ENCODE data around the gene PATJ. TPM values are rescaled to one million over a fixed set of nuclear protein-coding genes. Genes with fewer than 3 reads are reported as not detected.
"Not testable (repeated sequence)": the region's sequence is repeated elsewhere in the genome, so short reads cannot be mapped to it uniquely, and the experiment has no call there.

Gene PATJ, protein sequence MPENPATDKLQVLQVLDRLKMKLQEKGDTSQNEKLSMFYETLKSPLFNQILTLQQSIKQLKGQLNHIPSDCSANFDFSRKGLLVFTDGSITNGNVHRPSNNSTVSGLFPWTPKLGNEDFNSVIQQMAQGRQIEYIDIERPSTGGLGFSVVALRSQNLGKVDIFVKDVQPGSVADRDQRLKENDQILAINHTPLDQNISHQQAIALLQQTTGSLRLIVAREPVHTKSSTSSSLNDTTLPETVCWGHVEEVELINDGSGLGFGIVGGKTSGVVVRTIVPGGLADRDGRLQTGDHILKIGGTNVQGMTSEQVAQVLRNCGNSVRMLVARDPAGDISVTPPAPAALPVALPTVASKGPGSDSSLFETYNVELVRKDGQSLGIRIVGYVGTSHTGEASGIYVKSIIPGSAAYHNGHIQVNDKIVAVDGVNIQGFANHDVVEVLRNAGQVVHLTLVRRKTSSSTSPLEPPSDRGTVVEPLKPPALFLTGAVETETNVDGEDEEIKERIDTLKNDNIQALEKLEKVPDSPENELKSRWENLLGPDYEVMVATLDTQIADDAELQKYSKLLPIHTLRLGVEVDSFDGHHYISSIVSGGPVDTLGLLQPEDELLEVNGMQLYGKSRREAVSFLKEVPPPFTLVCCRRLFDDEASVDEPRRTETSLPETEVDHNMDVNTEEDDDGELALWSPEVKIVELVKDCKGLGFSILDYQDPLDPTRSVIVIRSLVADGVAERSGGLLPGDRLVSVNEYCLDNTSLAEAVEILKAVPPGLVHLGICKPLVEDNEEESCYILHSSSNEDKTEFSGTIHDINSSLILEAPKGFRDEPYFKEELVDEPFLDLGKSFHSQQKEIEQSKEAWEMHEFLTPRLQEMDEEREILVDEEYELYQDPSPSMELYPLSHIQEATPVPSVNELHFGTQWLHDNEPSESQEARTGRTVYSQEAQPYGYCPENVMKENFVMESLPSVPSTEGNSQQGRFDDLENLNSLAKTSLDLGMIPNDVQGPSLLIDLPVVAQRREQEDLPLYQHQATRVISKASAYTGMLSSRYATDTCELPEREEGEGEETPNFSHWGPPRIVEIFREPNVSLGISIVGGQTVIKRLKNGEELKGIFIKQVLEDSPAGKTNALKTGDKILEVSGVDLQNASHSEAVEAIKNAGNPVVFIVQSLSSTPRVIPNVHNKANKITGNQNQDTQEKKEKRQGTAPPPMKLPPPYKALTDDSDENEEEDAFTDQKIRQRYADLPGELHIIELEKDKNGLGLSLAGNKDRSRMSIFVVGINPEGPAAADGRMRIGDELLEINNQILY (N-terminal part only)
- total RNA-seq: 5.0 and 9.8 TPM in 2 replicates

DNA sequence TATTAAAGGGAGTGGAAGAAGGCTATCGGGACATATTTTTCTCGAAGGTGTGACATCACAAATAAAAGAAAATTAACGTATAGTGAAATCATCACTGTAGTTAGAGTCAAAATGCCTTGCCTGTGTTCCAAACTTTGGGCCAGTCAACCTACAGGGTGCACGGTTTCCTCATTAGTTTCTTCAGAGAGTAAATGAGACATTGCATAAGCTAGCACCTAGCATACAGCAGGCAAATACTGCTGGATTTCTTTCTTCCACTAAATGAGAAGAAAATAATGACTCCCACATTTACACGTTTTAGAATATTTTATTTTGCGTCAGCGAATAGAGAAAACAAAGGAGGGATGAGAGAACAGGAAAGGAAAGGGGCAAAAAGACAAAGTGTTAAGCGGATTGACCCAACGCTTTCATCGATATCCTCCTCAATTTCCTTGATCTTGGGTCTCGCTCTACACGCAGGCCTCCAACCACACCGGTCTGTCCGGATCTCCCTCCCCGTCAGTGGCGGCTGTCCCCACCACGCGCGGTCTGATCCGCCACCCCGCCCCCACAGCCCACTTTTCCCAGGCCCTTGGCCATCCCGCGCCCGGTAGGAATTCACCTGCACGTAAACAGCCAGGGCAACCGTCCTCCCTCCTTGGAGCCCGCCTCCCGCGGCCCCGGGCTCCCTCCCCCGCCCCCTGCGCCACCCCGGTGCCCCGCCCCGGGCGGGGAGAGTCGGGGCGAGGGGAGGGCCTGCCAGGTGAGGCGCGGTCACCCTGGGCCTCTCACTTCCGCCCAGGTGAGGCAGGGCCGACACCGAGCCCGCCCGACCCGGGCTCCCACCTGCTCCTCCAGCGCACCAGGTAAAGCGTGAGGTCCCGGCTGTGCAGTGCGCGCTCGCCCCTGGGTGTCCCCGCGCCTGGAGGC lies at the start of gene PATJ:
Gene PATJ, plus strand, starts transcription at position 770 of the 909 bp plus-strand sequence. CDS start 20,413 bp downstream, outside the sequence.
- DNase-seq (ENCODE audit: extremely low read depth, low read depth, low spot score): no peak

DNA sequence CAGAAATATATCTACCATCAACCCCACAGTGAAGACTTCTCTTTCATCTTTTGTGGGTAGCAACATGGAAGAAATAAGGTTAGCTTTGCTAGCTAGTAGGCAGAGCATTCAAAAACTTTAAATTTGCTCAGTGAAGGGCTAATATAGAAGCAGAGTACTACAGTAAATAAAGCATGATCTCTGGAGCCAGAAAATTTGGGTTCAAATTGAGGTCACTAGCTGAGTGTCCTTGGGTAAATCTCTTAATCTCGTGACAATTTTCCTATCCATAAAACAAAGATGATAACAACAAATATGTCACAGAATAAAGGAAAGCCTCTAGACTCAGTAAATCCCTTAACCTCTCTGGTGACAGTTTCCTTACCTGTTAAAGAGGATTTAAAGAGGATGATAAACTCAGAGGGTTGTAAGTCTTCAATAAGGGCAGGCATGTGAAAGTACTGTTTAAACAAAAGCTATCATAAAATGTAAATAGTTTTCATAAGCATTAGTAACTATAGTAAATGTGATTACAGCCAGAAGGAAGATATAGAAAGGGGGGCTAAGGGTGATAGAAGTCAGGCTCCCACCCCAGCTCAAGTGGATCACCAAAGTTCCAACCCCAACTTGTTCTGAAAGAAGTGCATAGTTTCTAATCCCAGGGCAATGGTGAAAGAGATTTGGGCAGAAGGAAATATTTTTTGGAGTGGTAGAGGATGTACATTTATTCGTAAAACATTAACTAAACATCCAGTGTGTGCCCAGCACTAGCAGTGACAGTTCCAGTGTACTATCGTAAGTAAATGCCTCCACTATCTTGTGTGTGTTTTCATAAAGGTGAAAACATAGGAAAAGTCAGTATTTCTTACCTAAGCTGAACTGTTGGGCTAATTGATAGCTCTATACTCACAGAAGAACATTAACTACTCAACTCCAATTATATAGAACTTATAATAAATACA lies 42.1 kb upstream of the PATJ start:
- no peak for DNase-seq (ENCODE audit: extremely low read depth, low read depth, low spot score)

DNA sequence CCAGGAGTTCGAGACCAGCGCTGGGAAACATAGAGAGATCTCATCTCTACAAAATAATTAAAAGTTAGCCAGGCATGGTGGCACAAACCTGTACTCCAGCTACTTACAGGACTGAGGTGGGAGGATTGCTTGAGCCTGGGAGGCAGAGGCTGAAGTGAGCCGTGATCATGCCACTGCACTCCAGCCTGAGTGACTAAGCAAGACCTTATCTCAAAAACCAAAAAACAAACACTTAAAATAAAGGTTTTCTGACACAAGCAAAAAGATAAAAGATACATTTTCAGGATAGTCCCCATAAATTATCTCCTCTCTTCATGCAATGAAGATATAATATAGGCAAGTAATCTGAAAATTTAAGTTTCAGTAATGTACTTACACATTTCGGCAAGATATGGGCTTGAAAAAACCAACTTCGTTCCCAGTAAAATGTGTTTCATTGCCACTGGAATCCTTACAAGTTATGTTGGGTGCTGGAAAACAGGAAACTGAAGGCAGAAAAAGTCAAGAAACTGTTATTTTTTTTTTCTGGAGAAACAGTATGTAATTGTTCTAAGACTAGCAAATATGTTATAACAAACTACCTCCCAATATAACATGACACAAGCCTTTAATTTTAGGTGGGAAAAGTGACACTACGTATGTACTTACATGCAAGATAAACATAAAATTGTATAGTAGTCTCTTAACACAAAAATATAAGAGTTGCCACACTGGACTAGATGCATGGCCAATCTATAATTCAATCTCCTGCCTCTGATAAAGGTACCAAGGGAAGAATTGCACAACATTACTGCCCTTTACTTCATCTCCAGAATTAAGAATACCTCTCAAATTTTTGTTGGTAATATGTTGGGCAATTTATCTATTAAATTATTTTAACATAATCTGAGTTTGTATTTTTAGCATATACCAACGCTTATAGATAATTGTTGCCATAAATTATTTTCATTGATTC lies 33.0 kb upstream of the PATJ start:
- DNase-seq (ENCODE audit: extremely low read depth, low read depth, low spot score): no peak

DNA sequence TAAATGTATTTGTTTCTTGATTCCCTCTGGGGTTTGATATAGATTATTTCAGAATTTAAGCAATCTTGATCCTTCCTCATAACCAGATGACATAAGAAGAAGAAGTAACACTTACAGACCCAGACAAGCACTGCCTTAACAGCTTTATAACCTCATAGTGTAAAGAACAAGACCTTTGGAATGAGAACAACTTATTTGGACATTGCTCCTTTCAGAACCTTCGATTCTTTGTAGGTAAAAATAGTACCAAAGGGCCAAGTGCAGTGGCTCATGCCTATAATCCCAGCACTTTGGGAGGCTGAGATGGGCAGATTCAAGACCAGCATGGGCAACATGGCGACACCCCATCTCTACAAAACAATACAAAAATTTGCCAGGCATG lies 32.4 kb upstream of the PATJ start:
- no peak for DNase-seq (ENCODE audit: extremely low read depth, low read depth, low spot score)

DNA sequence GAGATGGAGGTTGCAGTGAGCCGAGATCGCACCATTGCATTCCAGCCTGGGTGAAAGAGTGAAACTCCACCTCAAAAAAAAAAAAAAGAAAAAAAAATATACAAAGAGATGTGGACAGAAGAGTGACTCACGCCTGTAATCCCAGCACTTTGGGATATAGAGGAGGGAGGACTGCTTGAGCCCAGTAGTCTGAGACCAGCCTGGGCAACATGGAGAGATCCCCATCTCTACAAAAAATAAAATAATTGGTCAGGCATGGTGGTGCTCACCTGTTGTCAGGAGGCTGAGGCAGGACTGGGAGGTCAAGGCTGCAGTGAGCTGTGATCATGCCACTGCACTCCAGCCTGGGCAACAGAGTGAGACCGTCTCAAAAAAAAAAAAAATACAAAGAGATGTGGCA lies 31.0 kb upstream of the PATJ start:
- not testable (repeated sequence) for DNase-seq (ENCODE audit: extremely low read depth, low read depth, low spot score)

DNA sequence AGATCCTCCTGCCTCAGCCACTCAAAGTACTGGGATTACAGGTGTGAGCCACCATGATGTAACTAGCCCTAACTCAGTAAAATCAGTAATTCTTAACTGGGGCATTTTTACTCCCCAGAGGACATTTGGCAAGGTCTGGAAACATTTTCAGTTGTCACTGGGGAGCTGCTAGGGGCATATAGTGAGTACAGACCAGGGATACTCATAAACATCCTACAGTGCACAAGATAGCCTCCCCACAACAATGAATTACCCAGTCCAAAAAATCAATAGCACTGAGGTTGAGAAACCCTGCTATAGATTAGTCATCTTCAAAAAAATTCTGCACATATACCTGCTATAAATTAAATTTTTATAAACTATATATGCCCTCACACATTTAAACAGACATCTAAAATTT lies 30.3 kb upstream of the PATJ start:
- DNase-seq (ENCODE audit: extremely low read depth, low read depth, low spot score): no peak

DNA sequence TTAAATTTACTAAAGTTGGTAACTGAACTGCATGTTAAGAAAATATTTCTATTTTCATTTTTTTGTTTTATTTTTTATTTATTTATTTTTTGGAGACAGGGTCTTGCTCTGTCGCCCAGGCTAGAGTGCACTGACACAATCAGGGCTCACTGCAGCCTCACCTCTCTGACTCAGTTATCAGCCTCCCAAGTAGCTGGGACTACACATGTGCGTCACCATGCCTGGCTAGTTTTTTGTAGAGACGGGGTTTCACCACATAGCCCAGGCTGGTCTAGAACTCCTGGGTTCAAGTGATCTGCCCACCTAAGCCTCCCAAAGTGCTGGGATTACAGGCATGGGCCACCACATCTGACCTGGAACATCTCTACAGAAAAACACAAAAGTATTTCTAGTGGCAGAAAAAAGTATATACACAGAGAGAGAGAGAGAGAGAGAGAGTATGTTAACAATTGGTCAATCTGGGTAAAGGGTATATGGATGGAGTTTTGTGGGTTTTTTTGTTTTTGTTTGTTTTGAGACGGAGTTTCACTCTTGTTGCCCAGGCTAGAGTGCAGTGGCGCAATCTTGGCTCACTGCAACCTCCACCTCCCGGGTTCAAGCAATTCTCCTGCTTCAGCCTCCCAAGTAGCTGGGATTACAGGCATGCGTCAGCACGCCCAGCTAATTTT lies 23.1 kb upstream of the PATJ start:
- DNase-seq (ENCODE audit: extremely low read depth, low read depth, low spot score): not testable (repeated sequence)

DNA sequence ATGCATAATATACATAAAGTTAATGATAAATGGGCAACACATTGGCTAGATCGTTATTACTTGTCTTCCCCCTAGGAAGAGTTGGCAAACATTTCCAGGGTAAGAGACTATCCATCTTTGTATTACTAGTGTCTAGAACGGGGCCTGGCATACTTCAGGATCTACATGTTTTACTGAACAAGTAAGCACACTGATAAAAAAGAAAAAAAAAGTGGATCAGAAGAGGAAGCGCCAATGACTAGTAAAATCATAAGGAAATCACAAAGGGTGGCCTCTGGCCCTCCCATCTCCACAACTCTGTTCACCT lies 17.8 kb upstream of the PATJ start:
- no peak for DNase-seq (ENCODE audit: extremely low read depth, low read depth, low spot score)

DNA sequence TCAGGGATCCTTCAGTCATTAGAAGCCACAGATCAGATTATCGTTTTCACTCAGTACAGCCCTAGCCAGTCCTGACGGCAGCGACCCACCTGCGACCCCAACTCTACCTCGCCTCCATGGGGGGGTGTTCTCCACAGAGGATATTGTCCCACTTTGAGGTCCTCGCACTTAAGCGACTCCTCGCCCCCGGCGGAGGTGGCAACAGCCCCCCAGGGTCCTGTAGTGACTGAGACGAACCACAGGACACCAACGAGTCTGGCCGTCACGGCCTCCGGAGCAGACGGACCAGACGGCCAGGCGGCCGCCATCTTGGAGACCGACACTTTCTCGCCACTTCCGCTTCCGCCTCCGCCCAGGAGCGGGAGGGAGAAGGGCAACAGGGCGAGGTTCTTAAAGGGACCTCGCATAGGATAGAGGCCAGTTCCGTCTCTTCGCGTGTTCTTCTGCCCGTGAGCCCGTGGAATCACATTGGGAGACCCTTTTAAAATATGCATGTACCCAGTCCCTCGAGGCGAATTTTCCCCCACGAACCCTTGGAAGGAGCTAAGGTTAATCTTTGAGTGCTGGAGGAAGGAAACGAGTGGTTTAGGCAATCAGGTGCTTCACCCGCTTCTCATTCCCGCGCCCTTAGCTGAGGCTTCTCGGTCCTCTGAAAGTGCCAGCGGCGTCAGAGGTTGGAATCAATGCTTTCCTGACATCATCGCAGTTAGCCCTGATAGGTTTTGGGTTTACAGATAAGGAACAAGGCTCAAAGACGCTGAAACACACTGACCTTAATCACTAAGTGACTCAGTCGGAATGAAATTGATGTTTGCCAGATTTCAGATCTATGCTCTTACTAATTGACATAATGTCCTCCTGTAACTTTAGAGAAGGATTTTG lies 17.2 kb upstream of the PATJ start, which contains the start of gene TM2D1:
Gene TM2D1, minus strand, starts transcription at position 329 of the 882 bp plus-strand sequence. Its CDS starts 21 bp downstream, at position 308.
- DNase-seq (ENCODE audit: extremely low read depth, low read depth, low spot score): peak; percentile 62

DNA sequence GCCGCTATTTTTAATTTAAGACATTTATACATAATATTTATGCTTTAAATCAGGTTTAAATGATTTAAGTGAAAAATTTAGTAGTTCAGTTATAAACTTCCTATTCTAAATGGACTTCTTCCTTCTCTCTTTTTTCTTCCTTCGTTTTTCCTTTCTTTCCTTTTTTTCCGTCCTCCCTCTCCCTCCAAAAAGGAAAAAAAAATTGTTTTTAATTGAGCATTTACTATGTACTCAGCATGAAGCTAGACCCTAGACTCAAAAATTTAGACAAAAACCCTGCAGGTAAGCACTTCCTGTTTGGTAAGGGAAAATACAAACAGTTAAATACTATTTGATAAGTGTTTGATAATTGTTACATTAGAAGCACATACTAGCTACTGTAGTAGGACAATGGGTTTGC lies 14.7 kb upstream of the PATJ start:
- DNase-seq (ENCODE audit: extremely low read depth, low read depth, low spot score): no peak

DNA sequence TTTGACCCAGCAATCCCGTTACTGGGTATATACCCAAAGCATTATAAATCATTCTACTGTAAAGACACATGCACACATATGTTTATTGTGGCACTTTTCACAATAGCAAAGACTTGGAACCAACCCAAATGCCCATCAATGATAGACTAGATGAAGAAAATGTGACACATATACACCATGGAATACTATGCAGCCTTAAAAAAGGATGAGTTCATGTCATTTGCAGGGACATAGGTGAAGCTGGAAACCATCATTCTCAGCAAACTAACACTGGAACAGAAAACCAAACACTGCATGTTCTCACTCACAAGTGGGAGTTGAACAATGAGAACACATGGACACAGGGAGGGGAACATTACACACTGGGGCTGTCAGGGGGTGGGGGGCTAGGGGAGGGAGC lies 11.6 kb upstream of the PATJ start:
- DNase-seq (ENCODE audit: extremely low read depth, low read depth, low spot score): not testable (repeated sequence)

DNA sequence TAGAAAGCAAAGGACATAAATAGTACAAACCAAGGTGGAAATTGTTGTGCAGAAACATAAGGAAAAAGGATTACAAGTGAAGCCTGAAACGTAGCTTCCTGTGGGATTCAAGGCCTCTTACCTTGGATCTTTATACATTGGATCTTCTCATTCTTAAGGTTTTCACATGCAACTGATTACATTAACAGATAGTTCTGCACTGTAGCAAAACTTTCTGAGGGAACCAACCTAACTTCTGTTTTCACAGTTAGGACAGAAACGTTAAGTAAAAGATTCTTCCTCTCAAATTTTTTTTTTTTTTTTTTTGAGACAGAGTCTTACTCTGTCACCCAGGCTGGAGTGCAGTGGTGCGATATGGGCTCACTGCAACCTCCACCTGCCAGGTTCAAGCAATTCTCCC lies 9.6 kb upstream of the PATJ start:
- no peak for DNase-seq (ENCODE audit: extremely low read depth, low read depth, low spot score)

DNA sequence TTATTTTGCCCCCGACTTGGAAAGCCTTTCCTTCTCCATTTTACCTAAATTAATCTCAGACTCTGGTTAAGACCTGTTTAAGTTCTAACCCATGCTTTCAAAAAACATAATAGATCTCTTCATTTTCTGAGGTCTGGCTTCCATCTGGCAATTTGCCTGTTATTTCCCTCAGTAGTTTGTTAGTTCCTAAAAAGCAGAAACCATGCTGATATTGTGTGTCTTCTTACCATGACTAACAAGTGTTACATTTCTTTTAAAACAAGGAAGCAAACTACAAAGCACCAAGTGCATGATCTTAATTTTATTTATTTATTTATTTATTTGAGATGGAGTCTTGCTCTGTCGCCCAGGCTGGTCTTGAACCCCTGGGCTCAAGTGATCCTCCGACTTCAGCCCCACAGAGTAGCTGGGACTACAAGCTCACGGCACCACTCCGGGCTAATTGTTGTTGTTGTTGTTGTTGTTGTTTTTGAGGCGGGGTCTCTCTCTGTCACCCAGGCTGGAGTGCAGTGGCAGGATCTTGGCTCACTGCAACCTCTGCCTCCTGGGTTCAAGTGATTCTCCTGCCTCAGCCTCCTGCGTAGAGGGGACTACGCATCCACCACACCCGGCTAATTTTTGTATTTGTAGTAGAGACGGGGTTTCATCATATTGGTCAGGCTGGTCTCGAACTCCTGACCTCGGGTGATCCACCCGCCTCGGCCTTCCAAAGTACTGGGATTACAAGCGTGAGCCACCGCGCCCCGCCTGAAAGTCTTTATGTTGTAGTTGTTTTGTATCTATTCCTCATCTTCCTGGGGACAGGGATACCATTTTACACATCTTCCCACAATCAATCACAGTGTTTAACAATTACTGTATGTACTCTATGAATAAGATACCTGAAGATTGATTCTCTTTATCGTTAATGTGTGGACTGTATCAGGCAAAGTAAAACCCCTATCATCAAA lies 1.3 kb upstream of the PATJ start:
- no peak for DNase-seq (ENCODE audit: extremely low read depth, low read depth, low spot score)

DNA sequence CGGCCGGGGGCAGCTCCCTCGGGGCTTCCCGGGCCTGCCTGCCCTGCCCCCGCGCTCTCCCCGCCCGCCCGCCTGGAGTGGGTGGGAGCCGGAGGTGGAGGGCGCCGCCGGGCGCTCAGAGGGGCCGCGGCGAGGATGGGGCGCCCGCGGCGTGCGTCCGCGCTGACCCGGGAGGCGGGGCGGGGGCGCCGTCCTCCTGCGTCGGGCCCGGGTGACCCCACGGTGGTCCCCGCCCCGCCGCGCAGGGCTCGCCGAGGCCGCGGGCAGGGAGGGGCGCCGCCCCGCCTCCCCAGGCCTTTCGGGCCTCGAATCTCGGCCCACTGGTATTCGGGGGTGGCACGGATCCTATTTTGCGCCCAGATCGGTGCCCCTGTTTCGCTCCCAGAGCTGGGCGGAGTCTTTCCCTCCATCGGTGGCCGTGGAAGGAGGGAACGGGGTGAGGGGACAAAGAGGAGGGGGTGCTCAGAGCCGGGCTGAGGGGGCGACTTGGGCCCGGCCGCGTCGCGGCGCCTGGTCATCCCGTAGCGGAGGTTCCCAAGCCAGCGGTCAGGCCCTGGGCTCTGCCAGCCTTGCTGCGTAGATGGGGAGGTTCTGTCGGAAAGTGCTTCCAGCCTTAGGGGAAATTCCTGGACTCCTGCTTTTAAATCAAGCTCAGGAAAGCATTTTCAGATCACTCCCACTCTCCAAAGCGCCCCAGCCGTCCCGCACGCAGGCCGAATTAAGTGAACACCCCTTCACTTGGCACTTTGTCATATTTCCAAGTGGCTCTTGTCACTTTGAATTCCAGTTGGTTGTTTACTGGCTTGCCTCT lies 545 bp downstream of the PATJ start:
- DNase-seq (ENCODE audit: extremely low read depth, low read depth, low spot score): no peak

DNA sequence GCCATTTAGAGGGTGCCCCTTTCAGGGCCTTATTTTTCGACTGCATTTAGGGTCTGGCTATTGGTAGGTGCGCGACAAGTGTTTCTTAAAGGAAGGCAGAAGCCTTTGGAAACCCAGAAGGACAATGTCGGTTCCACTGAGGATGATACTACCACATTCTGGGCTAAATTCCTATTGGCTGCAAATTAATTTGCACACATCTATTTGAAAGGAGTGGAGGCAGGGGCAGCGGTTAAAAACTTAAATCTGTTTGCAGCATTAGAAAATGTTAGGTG lies 1.1 kb downstream of the PATJ start:
- no peak for DNase-seq (ENCODE audit: extremely low read depth, low read depth, low spot score)

Measured in glomerular endothelial cell (primary cell).